Immature natural killer cell (primary cell): ENCODE data around the gene PCBD1. TPM values are rescaled to one million over a fixed set of nuclear protein-coding genes. Genes with fewer than 3 reads are reported as not detected.
A peak's percentile ranks its signal among the peaks of the same experiment; 100 is the strongest.
"Not testable (repeated sequence)": the region's sequence is repeated elsewhere in the genome, so short reads cannot be mapped to it uniquely, and the experiment has no call there.

ENCODE experiments used
- DNase-seq, 3 donors: peaks; one replicate each; pipeline ENCODE4 v3.0.0; 2022; ENCODE audit warnings: mixed read lengths in 1 of 3
- H3K27ac Mint-ChIP-seq, 6 donors: one replicate each; pipeline ENCODE4 v1.8.0; 2020; ENCODE audit warnings: mixed read lengths in 6 of 6, mild to moderate bottlenecking in 5 of 6, inconsistent platforms in 4 of 6, moderate library complexity in 3 of 6
- H3K27me3 Mint-ChIP-seq, 3 donors: one replicate each; pipeline ENCODE4 v1.8.0; 2020 to 2021; ENCODE audit warnings: low read depth in 3 of 3, mild to moderate bottlenecking in 3 of 3, mixed read lengths in 3 of 3, moderate library complexity in 3 of 3, inconsistent platforms in 1 of 3
- H3K36me3 Mint-ChIP-seq, 3 donors: one replicate each; pipeline ENCODE4 v1.8.0; 2020; ENCODE audit warnings: mixed read lengths in 3 of 3, inconsistent platforms in 2 of 3, mild to moderate bottlenecking in 2 of 3
- H3K4me1 Mint-ChIP-seq, 2 donors: one replicate each; pipeline ENCODE4 v1.8.0; 2020; ENCODE audit warnings: inconsistent platforms in 2 of 2, mild to moderate bottlenecking in 2 of 2, mixed read lengths in 2 of 2, moderate library complexity in 1 of 2
- H3K4me3 Mint-ChIP-seq, 5 donors: one replicate each; pipeline ENCODE4 v1.8.0; 2020; ENCODE audit warnings: mild to moderate bottlenecking in 5 of 5, mixed read lengths in 5 of 5, inconsistent platforms in 3 of 5, moderate library complexity in 3 of 5
- H3K9me3 Mint-ChIP-seq, 6 donors: one replicate each; pipeline ENCODE4 v1.8.0; 2020; ENCODE audit warnings: mild to moderate bottlenecking in 6 of 6, mixed read lengths in 6 of 6, inconsistent platforms in 4 of 6, moderate library complexity in 3 of 6
- polyA plus RNA-seq, 3 donors: library from polyadenylated mRNA; unstranded; fragments of 300-500 nt; fragmentation: Illumina TruSeq; gene quantifications; one replicate each; pipeline ENCODE4 v1.2.3, GENCODE V29; 2021

The PCBD1 gene
- polyA plus RNA-seq, 3 donors from 2014 or later, result 24.0 to 35.2 (median 25.4) TPM

- H3K27me3 Mint-ChIP-seq, result peaks cover 2 to 4% (median 3%) of the 10 kb centered on the region in 3 donors
- peaks cover 0 to 6% of the 10 kb centered on the region in 2 donors for H3K4me1 Mint-ChIP-seq
- DNase-seq, result no peak
- H3K4me3 Mint-ChIP-seq, result no peak overlapping the region
- H3K27ac Mint-ChIP-seq, result no peak overlapping the region
- H3K36me3 Mint-ChIP-seq, result no peaks in the 10 kb centered on the region
- no peaks in the 10 kb centered on the region for H3K9me3 Mint-ChIP-seq
Measured at GRCh38 chr10:70926226-70927000, 38.0 kb upstream of the PCBD1 start.

- Mint-ChIP-seq H3K27ac (no peak overlapping the region), H3K4me1 (peaks cover 0 to 6% of the 10 kb centered on the region in 2 donors), H3K4me3 (no peak overlapping the region)
Measured at GRCh38 chr10:70925377-70926225, 37.2 kb upstream of the PCBD1 start.

GRCh38 chr10:70923696-70924095, 35.3 kb upstream of the PCBD1 start:
- Mint-ChIP-seq H3K9me3 (no peaks in the 10 kb centered on the region), H3K27ac (no peak overlapping the region), H3K4me3 (no peak overlapping the region), H3K36me3 (no peaks in the 10 kb centered on the region), H3K27me3 (peaks cover 0 to 4% (median 3%) of the 10 kb centered on the region in 3 donors), H3K4me1 (peaks cover 0 to 6% of the 10 kb centered on the region in 2 donors)
- DNase-seq, result no peak

More at GRCh38 chr10:70925377-70926225, 37.2 kb upstream of the PCBD1 start:
- Mint-ChIP-seq H3K27me3 (peaks cover 2 to 4% (median 3%) of the 10 kb centered on the region in 3 donors), H3K9me3 (no peaks in the 10 kb centered on the region), H3K36me3 (no peaks in the 10 kb centered on the region)
- peak; percentile 33 to 48 (median 46) for DNase-seq

- no peaks in the 10 kb centered on the region for H3K9me3 Mint-ChIP-seq
- peaks cover 0 to 6% of the 10 kb centered on the region in 2 donors for H3K4me1 Mint-ChIP-seq
- H3K27me3 Mint-ChIP-seq, result peaks cover 0 to 4% (median 0%) of the 10 kb centered on the region in 3 donors
- no peak overlapping the region for H3K27ac Mint-ChIP-seq
- no peaks in the 10 kb centered on the region for H3K36me3 Mint-ChIP-seq
- no peak for DNase-seq
- H3K4me3 Mint-ChIP-seq, result no peak overlapping the region
Measured at GRCh38 chr10:70921285-70921684, 32.9 kb upstream of the PCBD1 start.

- Mint-ChIP-seq H3K4me1 (peaks cover 0 to 6% of the 10 kb centered on the region in 2 donors), H3K27me3 (peaks cover 1 to 7% (median 2%) of the 10 kb centered on the region in 3 donors), H3K27ac (no peak overlapping the region), H3K9me3 (no peaks in the 10 kb centered on the region), H3K4me3 (no peak overlapping the region), H3K36me3 (no peaks in the 10 kb centered on the region)
- DNase-seq, result no peak
Measured at GRCh38 chr10:70920519-70920918, 32.2 kb upstream of the PCBD1 start.

GRCh38 chr10:70919906-70920305, 31.5 kb upstream of the PCBD1 start:
- H3K9me3 Mint-ChIP-seq, DNase-seq, H3K27me3 Mint-ChIP-seq, H3K36me3 Mint-ChIP-seq, H3K4me1 Mint-ChIP-seq, H3K27ac Mint-ChIP-seq, H3K4me3 Mint-ChIP-seq: not testable (repeated sequence)

GRCh38 chr10:70918851-70919530, 30.6 kb upstream of the PCBD1 start:
- Mint-ChIP-seq H3K36me3 (no peaks in the 10 kb centered on the region), H3K27ac (no peak overlapping the region), H3K9me3 (no peaks in the 10 kb centered on the region), H3K4me1 (no peaks in the 10 kb centered on the region), H3K27me3 (peaks cover 4 to 8% (median 5%) of the 10 kb centered on the region in 3 donors), H3K4me3 (no peak overlapping the region)
- no peak for DNase-seq

GRCh38 chr10:70917635-70918034, 29.3 kb upstream of the PCBD1 start:
- H3K36me3 Mint-ChIP-seq, result peaks cover 0 to 3% (median 0%) of the 10 kb centered on the region in 3 donors
- H3K9me3 Mint-ChIP-seq, result no peaks in the 10 kb centered on the region
- H3K4me1 Mint-ChIP-seq, result no peaks in the 10 kb centered on the region
- H3K4me3 Mint-ChIP-seq, result no peak overlapping the region
- DNase-seq, result no peak
- H3K27me3 Mint-ChIP-seq, result peaks cover 5 to 8% (median 5%) of the 10 kb centered on the region in 3 donors
- no peak overlapping the region for H3K27ac Mint-ChIP-seq

GRCh38 chr10:70917226-70917625, 28.9 kb upstream of the PCBD1 start:
- no peak for DNase-seq
- peaks cover 0 to 3% (median 0%) of the 10 kb centered on the region in 3 donors for H3K36me3 Mint-ChIP-seq
- no peaks in the 10 kb centered on the region for H3K4me1 Mint-ChIP-seq
- no peak overlapping the region for H3K4me3 Mint-ChIP-seq
- peaks cover 5 to 8% (median 5%) of the 10 kb centered on the region in 3 donors for H3K27me3 Mint-ChIP-seq
- no peak overlapping the region for H3K27ac Mint-ChIP-seq
- H3K9me3 Mint-ChIP-seq, result no peaks in the 10 kb centered on the region

GRCh38 chr10:70916241-70916640, 27.9 kb upstream of the PCBD1 start:
- peaks cover 0 to 3% (median 0%) of the 10 kb centered on the region in 3 donors for H3K36me3 Mint-ChIP-seq
- H3K4me3 Mint-ChIP-seq, result no peak overlapping the region
- no peaks in the 10 kb centered on the region for H3K9me3 Mint-ChIP-seq
- H3K4me1 Mint-ChIP-seq, result no peaks in the 10 kb centered on the region
- H3K27ac Mint-ChIP-seq, result no peak overlapping the region
- peaks cover 4 to 5% (median 5%) of the 10 kb centered on the region in 3 donors for H3K27me3 Mint-ChIP-seq
- DNase-seq, result no peak

GRCh38 chr10:70915806-70916205, 27.4 kb upstream of the PCBD1 start:
- Mint-ChIP-seq H3K4me1 (no peaks in the 10 kb centered on the region), H3K27me3 (peaks cover 4 to 5% (median 5%) of the 10 kb centered on the region in 3 donors), H3K9me3 (no peaks in the 10 kb centered on the region), H3K36me3 (peaks cover 0 to 3% (median 0%) of the 10 kb centered on the region in 3 donors), H3K4me3 (no peak overlapping the region), H3K27ac (no peak overlapping the region)
- no peak for DNase-seq

GRCh38 chr10:70915206-70915605, 26.8 kb upstream of the PCBD1 start:
- Mint-ChIP-seq H3K27ac (no peak overlapping the region), H3K9me3 (no peaks in the 10 kb centered on the region), H3K4me1 (no peaks in the 10 kb centered on the region), H3K27me3 (peaks cover 4 to 5% (median 5%) of the 10 kb centered on the region in 3 donors), H3K4me3 (no peak overlapping the region), H3K36me3 (peaks cover 0 to 3% (median 0%) of the 10 kb centered on the region in 3 donors)
- no peak for DNase-seq

- peaks cover 4 to 5% (median 5%) of the 10 kb centered on the region in 3 donors for H3K27me3 Mint-ChIP-seq
- no peaks in the 10 kb centered on the region for H3K9me3 Mint-ChIP-seq
- peaks cover 0 to 3% (median 0%) of the 10 kb centered on the region in 3 donors for H3K36me3 Mint-ChIP-seq
- no peak overlapping the region for H3K27ac Mint-ChIP-seq
- no peak overlapping the region for H3K4me3 Mint-ChIP-seq
- DNase-seq, result no peak
- no peaks in the 10 kb centered on the region for H3K4me1 Mint-ChIP-seq
Measured at GRCh38 chr10:70914316-70914864, 26.0 kb upstream of the PCBD1 start.
